ENCODE results near the gene SSX5.
"Not testable (repeated sequence)": the region's sequence is repeated elsewhere in the genome, so short reads cannot be mapped to it uniquely, and the experiment has no call there.

DNA sequence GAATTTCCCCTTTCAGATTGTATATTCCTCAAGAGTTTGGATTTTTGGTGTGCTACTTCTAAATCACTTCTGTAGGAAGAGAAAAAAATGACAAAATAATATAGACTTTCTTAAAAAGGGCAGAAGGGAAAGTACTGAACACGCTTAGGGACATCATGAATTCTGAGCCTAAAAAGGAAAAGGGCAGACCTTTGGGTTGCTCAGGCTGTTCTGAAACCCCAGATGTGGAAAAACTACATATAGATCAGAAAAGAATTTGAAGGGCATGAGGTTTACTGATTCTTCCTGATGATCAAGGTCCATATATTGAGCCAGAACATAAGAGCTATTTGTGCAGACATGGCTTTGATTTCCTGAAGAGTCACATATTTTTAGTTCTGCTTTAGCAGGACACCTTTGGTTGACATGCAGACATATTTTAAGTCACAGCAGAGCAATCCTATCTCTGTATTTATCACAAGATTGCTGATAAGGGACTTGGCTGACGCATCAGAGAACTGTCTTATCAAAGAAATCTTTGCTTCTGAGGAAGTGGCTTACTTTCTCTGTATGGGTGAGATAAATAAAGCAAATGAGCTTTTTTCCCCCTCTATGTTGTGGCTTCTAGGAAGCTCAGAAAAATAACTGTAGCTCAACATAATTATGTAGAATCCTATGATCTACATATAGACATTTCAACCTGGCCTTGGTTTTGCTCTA, 54.6 kb downstream of the SSX5 start:
- TF ChIP-seq, protein P1, sequence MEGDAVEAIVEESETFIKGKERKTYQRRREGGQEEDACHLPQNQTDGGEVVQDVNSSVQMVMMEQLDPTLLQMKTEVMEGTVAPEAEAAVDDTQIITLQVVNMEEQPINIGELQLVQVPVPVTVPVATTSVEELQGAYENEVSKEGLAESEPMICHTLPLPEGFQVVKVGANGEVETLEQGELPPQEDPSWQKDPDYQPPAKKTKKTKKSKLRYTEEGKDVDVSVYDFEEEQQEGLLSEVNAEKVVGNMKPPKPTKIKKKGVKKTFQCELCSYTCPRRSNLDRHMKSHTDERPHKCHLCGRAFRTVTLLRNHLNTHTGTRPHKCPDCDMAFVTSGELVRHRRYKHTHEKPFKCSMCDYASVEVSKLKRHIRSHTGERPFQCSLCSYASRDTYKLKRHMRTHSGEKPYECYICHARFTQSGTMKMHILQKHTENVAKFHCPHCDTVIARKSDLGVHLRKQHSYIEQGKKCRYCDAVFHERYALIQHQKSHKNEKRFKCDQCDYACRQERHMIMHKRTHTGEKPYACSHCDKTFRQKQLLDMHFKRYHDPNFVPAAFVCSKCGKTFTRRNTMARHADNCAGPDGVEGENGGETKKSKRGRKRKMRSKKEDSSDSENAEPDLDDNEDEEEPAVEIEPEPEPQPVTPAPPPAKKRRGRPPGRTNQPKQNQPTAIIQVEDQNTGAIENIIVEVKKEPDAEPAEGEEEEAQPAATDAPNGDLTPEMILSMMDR (IDR thresholded peaks at IDR 0.05): not testable (repeated sequence)
- not testable (repeated sequence) for TF ChIP-seq POLR2A (IDR thresholded peaks at IDR 0.05)

All from thyroid gland (tissue), 4 donors.